ENCODE measurements around the gene PARK7.

Gene PARK7

DNA sequence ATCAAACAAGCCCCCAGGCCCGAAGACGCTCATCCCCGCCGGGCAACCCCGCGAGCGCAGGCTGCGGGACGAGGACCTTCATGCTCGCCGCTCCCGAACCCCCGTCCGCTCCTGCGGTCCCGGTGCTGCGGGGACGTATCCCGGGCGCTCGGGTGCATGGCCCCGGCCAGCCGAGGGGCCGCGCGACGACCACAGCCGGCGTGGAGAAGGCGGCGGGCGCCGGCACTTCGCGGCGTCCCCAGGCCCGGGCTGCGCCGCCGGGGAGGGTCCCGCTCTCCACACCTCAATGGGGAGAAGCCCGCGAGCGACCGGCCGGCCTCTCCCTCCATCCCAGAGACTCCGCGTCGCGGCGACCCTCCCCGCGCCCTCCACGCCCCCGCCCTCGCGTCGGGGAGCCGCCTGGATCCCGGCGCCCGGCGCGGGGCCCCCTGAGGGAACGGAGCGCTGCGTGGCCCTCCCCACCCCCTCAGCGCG lies 64.2 kb downstream of the PARK7 start:
- no peak for DNase-seq

GRCh38 chr1:8026153-8026975 lies 64.9 kb downstream of the PARK7 start, which contains the start of gene ERRFI1:
TSS of gene ERRFI1 (minus strand) at chr1:8026309. CDS start at chr1:8015619, 10,690 bp downstream.
- no peak for DNase-seq

DNA sequence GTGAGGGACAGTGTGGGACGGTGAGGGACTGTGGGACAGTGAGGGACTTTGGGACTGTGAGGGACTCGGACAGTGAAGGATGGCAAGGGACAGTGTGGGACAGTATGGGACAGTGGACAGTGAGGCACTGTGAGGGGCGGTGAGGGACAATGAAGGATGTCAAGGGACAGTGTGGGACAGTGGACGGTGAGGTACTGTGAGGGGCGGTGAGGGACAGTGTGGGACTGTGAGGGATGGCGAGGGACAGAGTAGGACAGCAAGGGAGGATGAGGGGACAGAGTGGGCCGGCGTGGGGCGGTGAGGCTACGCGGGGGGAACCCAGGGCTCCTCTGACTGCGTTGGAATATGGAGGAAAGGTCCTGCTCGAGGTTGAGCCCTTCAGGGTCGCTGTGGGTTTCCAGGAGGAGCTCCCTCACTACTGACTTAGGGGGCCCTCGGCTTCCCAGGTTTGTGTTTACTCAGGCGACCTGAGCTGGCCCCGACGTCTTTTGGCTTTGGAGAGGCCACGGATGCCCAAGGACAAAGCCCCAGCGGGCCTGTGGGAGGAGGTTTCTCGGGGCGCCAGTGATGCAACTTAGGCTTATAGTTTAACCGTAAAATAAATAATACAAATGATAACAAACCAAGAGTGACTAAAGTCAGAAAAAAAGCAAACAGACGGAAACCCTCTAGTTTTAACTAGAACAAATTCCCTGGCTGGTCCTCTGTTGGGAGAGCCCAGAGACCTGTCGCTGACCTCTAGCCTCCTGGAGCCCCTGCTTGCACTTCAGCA lies 65.7 kb downstream of the PARK7 start:
- DNase-seq: no peak

GRCh38 chr1:8027748-8028570 lies 66.4 kb downstream of the PARK7 start:
- peak; percentile 11 for DNase-seq

DNA sequence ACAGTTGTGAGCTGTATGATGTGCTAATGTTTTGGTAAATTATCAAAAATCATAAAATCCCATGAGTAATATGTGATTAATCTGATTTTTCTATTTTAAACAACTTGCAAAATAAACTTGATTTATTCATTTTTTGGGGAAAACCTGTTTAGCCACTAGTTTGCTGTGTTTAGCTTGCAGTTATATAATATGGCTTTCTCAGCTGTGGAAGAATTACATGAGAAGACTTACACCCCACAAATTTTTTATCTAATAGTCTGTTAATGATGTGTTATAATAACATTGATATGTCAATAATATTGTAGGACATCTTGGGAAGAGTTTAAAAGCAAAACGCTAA lies 67.0 kb downstream of the PARK7 start:
- DNase-seq: no peak

GRCh38 chr1:8031176-8031785 lies 69.8 kb downstream of the PARK7 start:
- DNase-seq: peak; percentile 47

DNA sequence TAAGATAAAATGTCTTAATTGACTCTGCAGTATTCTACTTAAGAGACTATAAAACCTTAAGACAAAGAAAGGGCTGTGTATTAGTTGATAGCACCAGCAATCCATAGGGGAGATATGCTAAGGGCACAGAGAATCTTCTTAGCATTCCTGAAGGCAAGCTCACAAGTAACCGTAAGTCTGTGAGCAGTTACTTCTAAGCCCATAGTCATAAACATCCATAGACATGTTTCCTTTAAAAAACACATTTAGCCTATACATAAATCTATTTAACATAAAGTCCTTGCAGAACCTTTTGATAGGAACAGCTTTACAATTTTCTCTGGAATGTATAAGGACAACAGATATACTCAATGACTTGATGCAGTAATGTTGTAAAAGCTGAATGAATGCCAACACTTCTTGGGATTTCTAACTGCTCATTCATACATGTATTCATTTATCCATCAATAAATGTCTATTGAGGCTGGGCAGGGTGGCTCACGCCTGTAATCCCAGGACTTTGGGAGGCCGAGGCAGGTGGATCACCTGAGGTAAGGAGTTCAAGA lies 70.9 kb downstream of the PARK7 start:
- no peak for DNase-seq

- DNase-seq: no peak
These were observed 71.8 kb downstream of the PARK7 start for GRCh38 chr1:8033322-8033721.

Data from OCI-M1 (cell line).